SK-N-SH treated with all-trans-retinoic acid at 6 μM for 48 hours (cell line): ENCODE results near the gene STK32A.

Experiments
- ATAC-seq: fragments of 200-7000 bp; cut with Tn5 transposase; 3 replicates; pipeline ENCODE4 v1.9.1; 2020; ENCODE audit warnings: mild to moderate bottlenecking, moderate library complexity
- CSDC2 ChIP-seq: fragments of 250-450 bp; sonication (Bioruptor Pico); IDR thresholded peaks from 2 replicates; pipeline ENCODE4 v1.5.0; 2020; ENCODE audit warnings: mild to moderate bottlenecking, moderate library complexity
- ESRRG ChIP-seq: fragments of 250-450 bp; sonication (Bioruptor Pico); IDR thresholded peaks from 2 replicates; pipeline ENCODE4 v1.6.1; 2021; ENCODE audit warnings: mild to moderate bottlenecking
- GLIS3 ChIP-seq: fragments of 250-450 bp; sonication (Bioruptor Pico); IDR thresholded peaks from 2 replicates; pipeline ENCODE4 v1.5.0; 2020; ENCODE audit warnings: mild to moderate bottlenecking, moderate library complexity
- ISL1 ChIP-seq: fragments of 250-450 bp; sonication (Bioruptor Pico); IDR thresholded peaks from 2 replicates; pipeline ENCODE4 v2.1.2; 2022; ENCODE audit warnings: mild to moderate bottlenecking, moderate library complexity
- OSR1 ChIP-seq: fragments of 250-450 bp; sonication (Bioruptor Pico); IDR thresholded peaks from 2 replicates; pipeline ENCODE4 v1.8.0; 2022; ENCODE audit warnings: moderate library complexity, mild to moderate bottlenecking, inconsistent platforms
- PATZ1 ChIP-seq: fragments of 250-450 bp; sonication (Bioruptor Pico); IDR thresholded peaks from 2 replicates; pipeline ENCODE4 v1.8.0; 2020; ENCODE audit warnings: mild to moderate bottlenecking, moderate library complexity, borderline replicate concordance
- PPARA ChIP-seq: fragments of 250-450 bp; sonication (Bioruptor Pico); IDR thresholded peaks from 2 replicates; pipeline ENCODE4 v1.5.0; 2020; ENCODE audit warnings: mild to moderate bottlenecking, borderline replicate concordance
- RARB ChIP-seq: fragments of 250-450 bp; sonication (Bioruptor Pico); IDR thresholded peaks from 2 replicates; pipeline ENCODE4 v1.8.0; 2021; ENCODE audit warnings: mild to moderate bottlenecking, moderate library complexity
- SNAI2 ChIP-seq: fragments of 250-450 bp; sonication (Bioruptor Pico); IDR thresholded peaks from 2 replicates; pipeline ENCODE4 v1.5.0; 2020; ENCODE audit warnings: mild to moderate bottlenecking, moderate library complexity
- TCF4 ChIP-seq: fragments of 250-450 bp; sonication (Bioruptor Pico); IDR thresholded peaks from 2 replicates; pipeline ENCODE4 v1.8.0; 2021; ENCODE audit warnings: mild to moderate bottlenecking, moderate library complexity, borderline replicate concordance
- TOX ChIP-seq: fragments of 250-450 bp; sonication (Bioruptor Pico); IDR thresholded peaks from 2 replicates; pipeline ENCODE4 v1.8.0; 2021; ENCODE audit warnings: mild to moderate bottlenecking, moderate library complexity, borderline replicate concordance
- TSHZ2 ChIP-seq: fragments of 250-450 bp; sonication (Bioruptor Pico); IDR thresholded peaks from 2 replicates; pipeline ENCODE4 v1.5.0; 2020; ENCODE audit warnings: mild to moderate bottlenecking, moderate library complexity
- ZC3H10 ChIP-seq: fragments of 250-450 bp; sonication (Bioruptor Pico); IDR thresholded peaks from 2 replicates; pipeline ENCODE4 v1.5.1; 2021; ENCODE audit warnings: mild to moderate bottlenecking, moderate library complexity
- ZFP3 ChIP-seq: fragments of 250-450 bp; sonication (Bioruptor Pico); IDR thresholded peaks from 2 replicates; pipeline ENCODE4 v1.5.0; 2020; ENCODE audit warnings: mild to moderate bottlenecking, moderate library complexity
- ZFP30 ChIP-seq: fragments of 450-650 bp; formaldehyde crosslinking; IDR thresholded peaks from 2 replicates; pipeline ENCODE4 v1.5.0; 2022; ENCODE audit warnings: mild to moderate bottlenecking, moderate library complexity
- ZNF565 ChIP-seq: fragments of 450-650 bp; formaldehyde crosslinking; conservative IDR thresholded peaks from 2 replicates; pipeline ENCODE4 v1.5.0; 2020; ENCODE audit warnings: low read depth, mild to moderate bottlenecking, moderate library complexity
- ZNF70 ChIP-seq: fragments of 450-650 bp; formaldehyde crosslinking; IDR thresholded peaks from 2 replicates; pipeline ENCODE4 v1.5.0; 2020; ENCODE audit warnings: mild to moderate bottlenecking, moderate library complexity
- ZNF8 ChIP-seq: fragments of 450-650 bp; formaldehyde crosslinking; IDR thresholded peaks from 2 replicates; pipeline ENCODE4 v1.5.0; 2020; ENCODE audit warnings: mild to moderate bottlenecking, moderate library complexity
- TF ChIP-seq, protein P1 (sequence below): fragments of 250-450 bp; sonication (Bioruptor Pico); IDR thresholded peaks from 2 replicates; pipeline ENCODE4 v1.5.1; 2020; ENCODE audit warnings: low read depth, mild to moderate bottlenecking, moderate library complexity
- TF ChIP-seq, protein P2 (sequence below): fragments of 250-450 bp; sonication (Bioruptor Pico); IDR thresholded peaks from 2 replicates; pipeline ENCODE4 v1.5.1; 2021; ENCODE audit warnings: mild to moderate bottlenecking, moderate library complexity
- TF ChIP-seq, protein P3 (sequence below): fragments of 250-450 bp; sonication (Bioruptor Pico); IDR thresholded peaks from 2 replicates; pipeline ENCODE4 v1.8.0; 2021; ENCODE audit warnings: low read depth, mild to moderate bottlenecking, moderate library complexity, borderline replicate concordance

Gene STK32A

DNA sequence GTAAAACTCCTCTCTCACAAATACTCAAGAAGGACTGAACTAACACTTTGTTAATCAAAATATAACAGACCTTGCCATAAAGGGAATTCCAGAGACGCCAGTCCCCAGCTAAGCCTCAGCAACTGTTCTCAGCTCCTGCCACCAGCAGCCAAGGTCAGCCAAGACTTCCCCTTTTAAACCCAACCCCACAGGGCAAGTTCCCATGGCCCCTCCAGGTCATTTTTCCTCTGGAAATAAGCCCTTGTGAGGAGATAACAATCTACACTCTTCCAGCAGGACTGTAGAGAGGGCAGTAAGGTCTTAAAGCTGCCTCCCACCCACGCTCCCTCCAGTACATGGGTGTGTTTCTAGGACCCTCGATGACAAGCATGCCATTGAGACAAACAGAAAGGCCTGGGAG is 196.8 kb downstream of the STK32A start (continued):
- TF ChIP-seq TCF4 (CRISPR knock-in tag) (no peak), ISL1 (CRISPR knock-in tag) (no peak), ZFP3 (CRISPR knock-in tag) (no peak), ZFP30 (CRISPR knock-in tag) (no peak), ZC3H10 (no peak), GLIS3 (CRISPR knock-in tag) (no peak), CSDC2 (CRISPR knock-in tag) (no peak)

DNA sequence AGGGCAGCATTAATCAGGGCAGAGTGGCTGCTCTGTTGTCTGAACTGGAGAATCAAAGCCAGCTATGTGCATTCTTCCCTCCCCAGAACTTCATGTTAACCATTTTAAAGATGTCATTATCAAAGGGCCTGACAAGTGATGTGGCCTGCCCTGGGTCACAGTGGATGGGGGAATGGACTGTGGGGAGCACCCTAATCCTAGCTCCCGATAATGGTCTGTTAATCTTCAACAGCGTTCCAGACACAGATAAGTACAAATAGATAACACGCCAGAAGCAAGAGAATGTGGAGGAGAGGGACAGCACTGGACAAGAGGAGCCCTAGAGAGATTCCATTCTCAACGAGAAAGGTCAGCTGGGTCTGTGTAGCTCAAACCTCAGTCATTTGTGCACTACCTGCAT is 197.5 kb downstream of the STK32A start:
- TF ChIP-seq ZFP30 (CRISPR knock-in tag): no peak
- TF ChIP-seq ZNF8 (CRISPR knock-in tag): no peak
- TF ChIP-seq CSDC2 (CRISPR knock-in tag): no peak
- no peak for TF ChIP-seq ZNF565 (CRISPR knock-in tag)
- TF ChIP-seq SNAI2 (CRISPR knock-in tag): 0 out of 2 replicates have a peak, but pooled peaks have one; percentile 14
- TF ChIP-seq TCF4 (CRISPR knock-in tag): peak; percentile 72; the same call in 1 of the 2 replicates
- peak; percentile 50; the same call in 1 of the 2 replicates for TF ChIP-seq ISL1 (CRISPR knock-in tag)
- TF ChIP-seq ZFP3 (CRISPR knock-in tag): no peak
- no peak for TF ChIP-seq ZNF70 (CRISPR knock-in tag)
- peak; percentile 72; the same call in 1 of the 2 replicates for TF ChIP-seq TSHZ2 (CRISPR knock-in tag)
- no peak for TF ChIP-seq RARB (CRISPR knock-in tag)
- peak; percentile 19; the same call in 2 of the 3 replicates for ATAC-seq

DNA sequence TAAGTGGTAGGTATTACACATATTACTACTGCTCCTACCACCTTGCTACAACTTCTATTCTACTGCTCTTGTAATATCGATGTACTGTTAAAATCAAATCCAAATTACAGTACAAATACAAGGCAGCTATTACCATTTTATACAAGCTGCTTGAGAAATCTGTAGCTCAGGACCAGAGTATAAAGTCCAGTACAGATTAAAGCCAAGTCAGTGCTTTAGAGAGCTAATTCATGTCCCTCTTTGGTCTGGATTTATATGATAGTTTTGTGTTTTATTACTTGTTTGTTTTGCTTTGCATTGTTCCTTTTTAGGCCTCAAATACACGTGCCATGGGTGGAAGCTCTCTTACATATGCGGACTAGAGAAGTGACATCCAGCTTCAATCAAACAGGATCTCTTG is 199.2 kb downstream of the STK32A start:
- no peak for TF ChIP-seq PATZ1 (CRISPR knock-in tag)
- no peak for TF ChIP-seq ESRRG (CRISPR knock-in tag)
- TF ChIP-seq ZFP30 (CRISPR knock-in tag): no peak
- TF ChIP-seq TOX: no peak
- TF ChIP-seq CSDC2 (CRISPR knock-in tag): no peak
- no peak for TF ChIP-seq ZC3H10
- TF ChIP-seq, protein P1, sequence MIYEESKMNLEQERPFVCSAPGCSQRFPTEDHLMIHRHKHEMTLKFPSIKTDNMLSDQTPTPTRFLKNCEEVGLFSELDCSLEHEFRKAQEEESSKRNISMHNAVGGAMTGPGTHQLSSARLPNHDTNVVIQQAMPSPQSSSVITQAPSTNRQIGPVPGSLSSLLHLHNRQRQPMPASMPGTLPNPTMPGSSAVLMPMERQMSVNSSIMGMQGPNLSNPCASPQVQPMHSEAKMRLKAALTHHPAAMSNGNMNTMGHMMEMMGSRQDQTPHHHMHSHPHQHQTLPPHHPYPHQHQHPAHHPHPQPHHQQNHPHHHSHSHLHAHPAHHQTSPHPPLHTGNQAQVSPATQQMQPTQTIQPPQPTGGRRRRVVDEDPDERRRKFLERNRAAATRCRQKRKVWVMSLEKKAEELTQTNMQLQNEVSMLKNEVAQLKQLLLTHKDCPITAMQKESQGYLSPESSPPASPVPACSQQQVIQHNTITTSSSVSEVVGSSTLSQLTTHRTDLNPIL: no peak
- TF ChIP-seq ISL1 (CRISPR knock-in tag): no peak
- no peak for TF ChIP-seq TCF4 (CRISPR knock-in tag)
- TF ChIP-seq ZNF70 (CRISPR knock-in tag): no peak
- TF ChIP-seq PPARA (CRISPR knock-in tag): no peak
- TF ChIP-seq ZNF565 (CRISPR knock-in tag): no peak
- TF ChIP-seq, protein P2, sequence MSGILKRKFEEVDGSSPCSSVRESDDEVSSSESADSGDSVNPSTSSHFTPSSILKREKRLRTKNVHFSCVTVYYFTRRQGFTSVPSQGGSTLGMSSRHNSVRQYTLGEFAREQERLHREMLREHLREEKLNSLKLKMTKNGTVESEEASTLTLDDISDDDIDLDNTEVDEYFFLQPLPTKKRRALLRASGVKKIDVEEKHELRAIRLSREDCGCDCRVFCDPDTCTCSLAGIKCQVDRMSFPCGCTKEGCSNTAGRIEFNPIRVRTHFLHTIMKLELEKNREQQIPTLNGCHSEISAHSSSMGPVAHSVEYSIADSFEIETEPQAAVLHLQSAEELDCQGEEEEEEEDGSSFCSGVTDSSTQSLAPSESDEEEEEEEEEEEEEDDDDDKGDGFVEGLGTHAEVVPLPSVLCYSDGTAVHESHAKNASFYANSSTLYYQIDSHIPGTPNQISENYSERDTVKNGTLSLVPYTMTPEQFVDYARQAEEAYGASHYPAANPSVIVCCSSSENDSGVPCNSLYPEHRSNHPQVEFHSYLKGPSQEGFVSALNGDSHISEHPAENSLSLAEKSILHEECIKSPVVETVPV: no peak
- TF ChIP-seq, protein P3, sequence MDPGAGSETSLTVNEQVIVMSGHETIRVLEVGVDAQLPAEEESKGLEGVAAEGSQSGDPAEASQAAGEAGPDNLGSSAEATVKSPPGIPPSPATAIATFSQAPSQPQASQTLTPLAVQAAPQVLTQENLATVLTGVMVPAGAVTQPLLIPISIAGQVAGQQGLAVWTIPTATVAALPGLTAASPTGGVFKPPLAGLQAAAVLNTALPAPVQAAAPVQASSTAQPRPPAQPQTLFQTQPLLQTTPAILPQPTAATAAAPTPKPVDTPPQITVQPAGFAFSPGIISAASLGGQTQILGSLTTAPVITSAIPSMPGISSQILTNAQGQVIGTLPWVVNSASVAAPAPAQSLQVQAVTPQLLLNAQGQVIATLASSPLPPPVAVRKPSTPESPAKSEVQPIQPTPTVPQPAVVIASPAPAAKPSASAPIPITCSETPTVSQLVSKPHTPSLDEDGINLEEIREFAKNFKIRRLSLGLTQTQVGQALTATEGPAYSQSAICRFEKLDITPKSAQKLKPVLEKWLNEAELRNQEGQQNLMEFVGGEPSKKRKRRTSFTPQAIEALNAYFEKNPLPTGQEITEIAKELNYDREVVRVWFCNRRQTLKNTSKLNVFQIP (CRISPR knock-in tag): no peak
- no peak for TF ChIP-seq RARB (CRISPR knock-in tag)
- TF ChIP-seq OSR1 (CRISPR knock-in tag): no peak
- no peak for TF ChIP-seq GLIS3 (CRISPR knock-in tag)
- no peak for TF ChIP-seq SNAI2 (CRISPR knock-in tag)
- no peak for TF ChIP-seq ZFP3 (CRISPR knock-in tag)
- ATAC-seq: no peak
